ENCODE measurements around the gene GPR176. TPM values are rescaled to one million over a fixed set of nuclear protein-coding genes. Genes with fewer than 3 reads are reported as not detected.

The GPR176 gene
- total and polyA plus RNA-seq, 7 donors = 0.23 to 7.9 (median 3.9) TPM

GRCh38 chr15:39789736-39790135, 130.3 kb downstream of the GPR176 start:
- no peak for TF ChIP-seq CTCF (IDR thresholded peaks at IDR 0.05)
- TF ChIP-seq POLR2A (IDR thresholded peaks at IDR 0.05) = no peak
- no peak for TF ChIP-seq EP300 (IDR thresholded peaks at IDR 0.05)
- TF ChIP-seq POLR2AphosphoS5 (IDR thresholded peaks at IDR 0.05) = no peak
- no peaks in the 10 kb centered on the region for H3K36me3 ChIP-seq
- DNase-seq = no peak
- H3K4me1 ChIP-seq = peaks cover 0 to 13% (median 4%) of the 10 kb centered on the region in 4 donors
- no peaks in the 10 kb centered on the region for H3K27me3 ChIP-seq
- 73 to 75% methylated on average over 4 of the region's 4 CpGs for WGBS, 2 donors
- no peak overlapping the region for H3K4me3 ChIP-seq
- H3K27ac ChIP-seq = no peak overlapping the region
- intact Hi-C loops (cut with DNase I) = loop anchor here (10.0 kb wide), 2 partner anchors 85 to 475 kb away; no protein-coding TSS in a partner anchor
- no peaks in the 10 kb centered on the region for H3K9me3 ChIP-seq

GRCh38 chr15:39788800-39789565, 131.1 kb downstream of the GPR176 start:
- Histone ChIP-seq H3K9me3 (no peaks in the 10 kb centered on the region), H3K36me3 (no peaks in the 10 kb centered on the region), H3K4me3 (no peak overlapping the region), H3K27me3 (no peaks in the 10 kb centered on the region), H3K27ac (no peak overlapping the region), H3K4me1 (peaks cover 0 to 18% (median 8%) of the 10 kb centered on the region in 4 donors)
- intact Hi-C loops (cut with DNase I) = loop anchor here (10.0 kb wide), 2 partner anchors 86 to 476 kb away; no protein-coding TSS in a partner anchor
- WGBS, 2 donors = 80 to 81% methylated on average over 3 of the region's 3 CpGs
- TF ChIP-seq POLR2A (IDR thresholded peaks at IDR 0.05) (no peak), CTCF (IDR thresholded peaks at IDR 0.05) (no peak), POLR2AphosphoS5 (IDR thresholded peaks at IDR 0.05) (no peak), EP300 (IDR thresholded peaks at IDR 0.05) (no peak)
- no peak for DNase-seq

- Histone ChIP-seq H3K27me3 (no peaks in the 10 kb centered on the region), H3K36me3 (no peaks in the 10 kb centered on the region), H3K9me3 (no peaks in the 10 kb centered on the region), H3K4me1 (peaks cover 0 to 27% (median 16%) of the 10 kb centered on the region in 4 donors), H3K27ac (no peak overlapping the region), H3K4me3 (no peak overlapping the region)
- no peak for DNase-seq
- TF ChIP-seq POLR2A (IDR thresholded peaks at IDR 0.05) = no peak
- no peak for TF ChIP-seq POLR2AphosphoS5 (IDR thresholded peaks at IDR 0.05)
- TF ChIP-seq EP300 (IDR thresholded peaks at IDR 0.05) = no peak
- no peak for TF ChIP-seq CTCF (IDR thresholded peaks at IDR 0.05)
- 69% methylated on average over 4 of the region's 4 CpGs for WGBS, 2 donors
- intact Hi-C loops (cut with DNase I) = loop anchor here (10.0 kb wide), 2 partner anchors 87 to 477 kb away; no protein-coding TSS in a partner anchor
Observed at GRCh38 chr15:39788108-39788507, 132.0 kb downstream of the GPR176 start.

- DNase-seq = no peak
- H3K27ac ChIP-seq = no peak overlapping the region
- H3K4me3 ChIP-seq = no peak overlapping the region
- intact Hi-C loops (cut with DNase I) = loop anchor here (2.0 to 10.0 kb wide), 3 partner anchors 87 to 477 kb away; no protein-coding TSS in a partner anchor
- H3K36me3 ChIP-seq = no peaks in the 10 kb centered on the region
- no peaks in the 10 kb centered on the region for H3K27me3 ChIP-seq
- H3K9me3 ChIP-seq = no peaks in the 10 kb centered on the region
- TF ChIP-seq CTCF (IDR thresholded peaks at IDR 0.05) (no peak), EP300 (IDR thresholded peaks at IDR 0.05) (no peak), POLR2A (IDR thresholded peaks at IDR 0.05) (no peak), POLR2AphosphoS5 (IDR thresholded peaks at IDR 0.05) (no peak)
- WGBS, 2 donors = 18 to 64% methylated on average over 1 of the region's 1 CpG
- peaks cover 0 to 27% (median 17%) of the 10 kb centered on the region in 4 donors for H3K4me1 ChIP-seq
Observed at GRCh38 chr15:39787479-39787878, 132.6 kb downstream of the GPR176 start.

Data from sigmoid colon (tissue), 7 donors.